Common myeloid progenitor, CD34-positive (primary cell): ENCODE measurements around the gene ALB.

Source experiments
- CTCF ChIA-PET: fragments of 350-600 bp; sonication (Branson Sonifier 250); formaldehyde crosslinking; loops from one replicate; lab custom pipeline; 2021; ENCODE audit warnings: antibody characterized with exemption; lab: Charles Lee
- POLR2A ChIA-PET: fragments of 350-600 bp; sonication (Branson Sonifier 250); formaldehyde crosslinking; loops from one replicate; lab custom pipeline; 2021; ENCODE audit warnings: antibody characterized with exemption; lab: Charles Lee
- DNase-seq, 3 donors: peaks; one replicate each; pipeline versions ENCODE4 v3.0.0 to v3.0.0-alpha.2; 2013
- H3K27ac ChIP-seq, 2 experiments: 1 replicate in 1 of 2; 2 replicates in 1 of 2; pipeline ENCODE4 v1.7.0; 2013; ENCODE audit warnings: inconsistent platforms in 2 of 2, low read length in 2 of 2, mild to moderate bottlenecking in 2 of 2, low read depth in 1 of 2, moderate library complexity in 1 of 2; ENCODE audit not compliant: severe bottlenecking in 2 of 2, insufficient read depth in 1 of 2, poor library complexity in 1 of 2
- H3K27me3 ChIP-seq, 5 experiments: replicated peaks in 2 of 5; 1 replicate in 3 of 5; 2 replicates in 2 of 5; pipeline versions ENCODE4 v1.6.1 to v1.7.0; 2013; ENCODE audit warnings: low read length in 4 of 5, mild to moderate bottlenecking in 2 of 5, moderate library complexity in 2 of 5, inconsistent platforms in 1 of 5; ENCODE audit not compliant: insufficient read depth in 5 of 5, control insufficient read depth in 4 of 5
- H3K36me3 ChIP-seq, 4 experiments: 1 replicate in 2 of 4; 2 replicates in 2 of 4; pipeline versions ENCODE4 v1.6.1 to v1.7.0; 2013; ENCODE audit warnings: low read length in 3 of 4, control low read depth in 1 of 4, mild to moderate bottlenecking in 1 of 4; ENCODE audit not compliant: control insufficient read depth in 4 of 4, insufficient read depth in 4 of 4
- H3K4me1 ChIP-seq, 4 experiments: 1 replicate in 3 of 4; 2 replicates in 1 of 4; pipeline versions ENCODE4 v1.6.1 to v1.7.1; 2013; ENCODE audit warnings: low read length in 3 of 4, mild to moderate bottlenecking in 3 of 4, control low read depth in 1 of 4, inconsistent platforms in 1 of 4, moderate library complexity in 1 of 4; ENCODE audit not compliant: control insufficient read depth in 4 of 4, insufficient read depth in 4 of 4; ENCODE audit errors: control extremely low read depth in 1 of 4
- H3K4me3 ChIP-seq, 7 experiments: 1 replicate in 4 of 7; 2 replicates in 3 of 7; pipeline versions ENCODE4 v1.5.1 to v1.7.0; 2013; ENCODE audit warnings: mild to moderate bottlenecking in 7 of 7, low read length in 6 of 7, moderate library complexity in 6 of 7, inconsistent platforms in 2 of 7, low read depth in 2 of 7, control low read depth in 1 of 7; ENCODE audit not compliant: insufficient read depth in 4 of 7, control insufficient read depth in 1 of 7; ENCODE audit errors: extremely low read depth in 1 of 7
- H3K9me3 ChIP-seq, 5 experiments: 1 replicate in 4 of 5; 2 replicates in 1 of 5; pipeline versions ENCODE4 v1.6.1 to v1.7.1; 2013; ENCODE audit warnings: low read length in 4 of 5, mild to moderate bottlenecking in 2 of 5, inconsistent platforms in 1 of 5, low read depth in 1 of 5, moderate library complexity in 1 of 5; ENCODE audit not compliant: control insufficient read depth in 4 of 5, insufficient read depth in 2 of 5; ENCODE audit errors: control extremely low read depth in 1 of 5
- WGBS: methylation state at CpG from one replicate; pipeline ENCODE4 v1.1.5; 2013; ENCODE audit not compliant: insufficient coverage; 5-methylcytosine and 5-hydroxymethylcytosine counted together

The ALB gene

GRCh38 chr4:73443224-73443623, 39.1 kb downstream of the ALB start:
- ChIA-PET POLR2A (no interaction called here), CTCF (interaction anchor here (0.7 to 1.5 kb wide), 3 partner anchors 11 to 403 kb away, joined by 3 to 4 read pairs (median 3); no protein-coding TSS in a partner anchor)
- no peaks in the 10 kb centered on the region for H3K4me1 ChIP-seq
- DNase-seq = no peak
- H3K27me3 ChIP-seq = peaks cover 0 to 4% (median 0%) of the 10 kb centered on the region in 5 experiments
- no peak overlapping the region for H3K4me3 ChIP-seq
- H3K9me3 ChIP-seq = no peaks in the 10 kb centered on the region
- WGBS = 96% methylated on average over 2 of the region's 3 CpGs
- no peak overlapping the region for H3K27ac ChIP-seq
- no peaks in the 10 kb centered on the region for H3K36me3 ChIP-seq

GRCh38 chr4:73445383-73446335, 41.6 kb downstream of the ALB start:
- DNase-seq = no peak
- ChIA-PET POLR2A (interaction anchor here (0.6 kb wide), 1 partner anchor 68 kb away, joined by 4 read pairs; no protein-coding TSS in a partner anchor), CTCF (interaction anchor here (0.6 to 2.8 kb wide), 12 partner anchors 13 to 1071 kb away, joined by 3 to 13 read pairs (median 4); partner anchors contain the start of gene ANKRD17)
- Histone ChIP-seq H3K36me3 (no peaks in the 10 kb centered on the region), H3K9me3 (no peaks in the 10 kb centered on the region), H3K4me1 (no peaks in the 10 kb centered on the region), H3K27me3 (peaks cover 0 to 4% (median 0%) of the 10 kb centered on the region in 5 experiments), H3K27ac (no peak overlapping the region), H3K4me3 (no peak overlapping the region)
- 94% methylated on average over 3 of the region's 7 CpGs for WGBS

- Histone ChIP-seq H3K4me1 (no peaks in the 10 kb centered on the region), H3K27ac (no peak overlapping the region), H3K36me3 (no peaks in the 10 kb centered on the region), H3K27me3 (peaks cover 0 to 4% (median 0%) of the 10 kb centered on the region in 5 experiments), H3K4me3 (no peak overlapping the region), H3K9me3 (no peaks in the 10 kb centered on the region)
- DNase-seq = peak; percentile 50 to 76 (median 71)
- WGBS = no CpG with 5 or more reads among the region's 4 CpGs
- ChIA-PET POLR2A (interaction anchor here (0.6 kb wide), 1 partner anchor 67 kb away, joined by 4 read pairs; no protein-coding TSS in a partner anchor), CTCF (interaction anchor here (0.6 to 2.8 kb wide), 12 partner anchors 12 to 1070 kb away, joined by 3 to 13 read pairs (median 4); partner anchors contain the start of gene ANKRD17)
Observed at GRCh38 chr4:73446336-73446938, 42.4 kb downstream of the ALB start.

GRCh38 chr4:73447671-73448070, 43.6 kb downstream of the ALB start:
- DNase-seq = no peak
- Histone ChIP-seq H3K27ac (no peak overlapping the region), H3K4me1 (no peaks in the 10 kb centered on the region), H3K27me3 (peaks cover 0 to 4% (median 0%) of the 10 kb centered on the region in 5 experiments), H3K4me3 (no peak overlapping the region), H3K9me3 (no peaks in the 10 kb centered on the region), H3K36me3 (no peaks in the 10 kb centered on the region)
- ChIA-PET POLR2A (no interaction called here), CTCF (interaction anchor here (1.0 to 2.8 kb wide), 2 partner anchors 11 to 15 kb away, joined by 4 to 13 read pairs; no protein-coding TSS in a partner anchor)
- 86% methylated on average over 1 of the region's 4 CpGs for WGBS

- no peaks in the 10 kb centered on the region for H3K4me1 ChIP-seq
- H3K27me3 ChIP-seq = peaks cover 0 to 4% (median 0%) of the 10 kb centered on the region in 5 experiments
- no peak for DNase-seq
- H3K36me3 ChIP-seq = no peaks in the 10 kb centered on the region
- ChIA-PET POLR2A (no interaction called here), CTCF (no interaction called here)
- H3K4me3 ChIP-seq = no peak overlapping the region
- no peaks in the 10 kb centered on the region for H3K9me3 ChIP-seq
- H3K27ac ChIP-seq = no peak overlapping the region
- WGBS = 100% methylated on average over 1 of the region's 4 CpGs
Observed at GRCh38 chr4:73448448-73449203, 44.5 kb downstream of the ALB start.

GRCh38 chr4:73450398-73451004, 46.4 kb downstream of the ALB start:
- no peak for DNase-seq
- H3K27me3 ChIP-seq = peaks cover 0 to 4% (median 0%) of the 10 kb centered on the region in 5 experiments
- no peak overlapping the region for H3K4me3 ChIP-seq
- no peaks in the 10 kb centered on the region for H3K4me1 ChIP-seq
- H3K27ac ChIP-seq = no peak overlapping the region
- CTCF ChIA-PET = no interaction called here
- WGBS = 91% methylated on average over 9 of the region's 9 CpGs
- POLR2A ChIA-PET = no interaction called here
- H3K36me3 ChIP-seq = no peaks in the 10 kb centered on the region
- no peaks in the 10 kb centered on the region for H3K9me3 ChIP-seq
